Loucy (cell line): ENCODE results near the gene TMEM19.

Experiments used
- H2AFZ ChIP-seq: fragments of 200-600 bp; sonication (generic); 2 replicates; pipeline ENCODE4 v1.6.0; 2016; ENCODE audit warnings: antibody characterized with exemption, mild to moderate bottlenecking, low read length, moderate library complexity
- H3F3A ChIP-seq: fragments of 200-600 bp; 2 replicates; pipeline ENCODE4 v1.6.0; 2016; ENCODE audit warnings: antibody characterized with exemption, low read depth, mild to moderate bottlenecking
- H3K27me3 ChIP-seq: fragments of 200-600 bp; sonication (generic); 2 replicates; pipeline ENCODE4 v1.6.1; 2014; ENCODE audit warnings: low read length, mild to moderate bottlenecking; ENCODE audit not compliant: insufficient read depth, poor library complexity, severe bottlenecking
- H3K36me3 ChIP-seq: fragments of 200-600 bp; sonication (generic); 2 replicates; pipeline ENCODE4 v1.6.1; 2016; ENCODE audit warnings: low read length; ENCODE audit not compliant: insufficient read depth
- H3K4me1 ChIP-seq: fragments of 200-600 bp; sonication (generic); 2 replicates; pipeline ENCODE4 v1.5.1; 2014; ENCODE audit warnings: low read length, mild to moderate bottlenecking; ENCODE audit not compliant: insufficient read depth, poor library complexity, severe bottlenecking
- H3K4me2 ChIP-seq: fragments of 200-600 bp; sonication (generic); 2 replicates; pipeline ENCODE4 v1.6.0; 2014; ENCODE audit warnings: antibody characterized with exemption, low read length, low read depth, mild to moderate bottlenecking; ENCODE audit not compliant: poor library complexity, severe bottlenecking
- H3K4me3 ChIP-seq: fragments of 200-600 bp; sonication (generic); 2 replicates; pipeline ENCODE4 v1.5.1; 2014; ENCODE audit warnings: low read length, mild to moderate bottlenecking, mixed read lengths; ENCODE audit not compliant: poor library complexity, severe bottlenecking
- H3K79me2 ChIP-seq: fragments of 200-600 bp; sonication (generic); 2 replicates; pipeline ENCODE4 v1.6.1; 2014; ENCODE audit warnings: low read length; ENCODE audit not compliant: insufficient read depth
- H3K9ac ChIP-seq: fragments of 200-600 bp; sonication (generic); 2 replicates; pipeline ENCODE4 v1.6.0; 2014; ENCODE audit warnings: mild to moderate bottlenecking, low read depth, low read length, moderate library complexity; ENCODE audit not compliant: poor library complexity, severe bottlenecking
- H3K9me2 ChIP-seq: fragments of 200-600 bp; sonication (generic); replicated peaks from 2 replicates; pipeline ENCODE4 v1.6.1; 2016; ENCODE audit warnings: low read depth, low read length, mixed read lengths
- H3K9me3 ChIP-seq: fragments of 200-600 bp; sonication (generic); 2 replicates; pipeline ENCODE4 v1.6.1; 2014; ENCODE audit warnings: mild to moderate bottlenecking, antibody characterized with exemption, low read length, low read depth; ENCODE audit not compliant: insufficient read depth
- H4K20me1 ChIP-seq: fragments of 200-600 bp; sonication (generic); 2 replicates; pipeline ENCODE4 v1.6.0; 2014; ENCODE audit warnings: antibody characterized with exemption, low read length, mild to moderate bottlenecking; ENCODE audit not compliant: insufficient read depth, poor library complexity, severe bottlenecking
- EZH2phosphoT487 ChIP-seq: fragments of 200-600 bp; IDR thresholded peaks from 2 replicates; pipeline ENCODE4 v1.6.1; 2018; ENCODE audit warnings: antibody characterized with exemption, mild to moderate bottlenecking, moderate library complexity, borderline replicate concordance
- TF ChIP-seq, protein P1 (sequence below): fragments of 200-600 bp; sonication (generic); conservative IDR thresholded peaks from 2 replicates; pipeline ENCODE4 v1.5.1; 2014; ENCODE audit warnings: mild to moderate bottlenecking, antibody characterized with exemption, low read length

Gene TMEM19

GRCh38 chr12:71731439-71732356, 45.8 kb downstream of the TMEM19 start:
- no peaks in the 10 kb centered on the region for H3K36me3 ChIP-seq
- no peaks in the 10 kb centered on the region for H4K20me1 ChIP-seq
- TF ChIP-seq, protein P1, sequence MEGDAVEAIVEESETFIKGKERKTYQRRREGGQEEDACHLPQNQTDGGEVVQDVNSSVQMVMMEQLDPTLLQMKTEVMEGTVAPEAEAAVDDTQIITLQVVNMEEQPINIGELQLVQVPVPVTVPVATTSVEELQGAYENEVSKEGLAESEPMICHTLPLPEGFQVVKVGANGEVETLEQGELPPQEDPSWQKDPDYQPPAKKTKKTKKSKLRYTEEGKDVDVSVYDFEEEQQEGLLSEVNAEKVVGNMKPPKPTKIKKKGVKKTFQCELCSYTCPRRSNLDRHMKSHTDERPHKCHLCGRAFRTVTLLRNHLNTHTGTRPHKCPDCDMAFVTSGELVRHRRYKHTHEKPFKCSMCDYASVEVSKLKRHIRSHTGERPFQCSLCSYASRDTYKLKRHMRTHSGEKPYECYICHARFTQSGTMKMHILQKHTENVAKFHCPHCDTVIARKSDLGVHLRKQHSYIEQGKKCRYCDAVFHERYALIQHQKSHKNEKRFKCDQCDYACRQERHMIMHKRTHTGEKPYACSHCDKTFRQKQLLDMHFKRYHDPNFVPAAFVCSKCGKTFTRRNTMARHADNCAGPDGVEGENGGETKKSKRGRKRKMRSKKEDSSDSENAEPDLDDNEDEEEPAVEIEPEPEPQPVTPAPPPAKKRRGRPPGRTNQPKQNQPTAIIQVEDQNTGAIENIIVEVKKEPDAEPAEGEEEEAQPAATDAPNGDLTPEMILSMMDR, result peak; percentile 34
- no peak for TF ChIP-seq EZH2phosphoT487
- no peaks in the 10 kb centered on the region for H3K27me3 ChIP-seq
- no peaks in the 10 kb centered on the region for H3K9me2 ChIP-seq
- H3K79me2 ChIP-seq, result no peaks in the 10 kb centered on the region
- no peak overlapping the region for H3K9ac ChIP-seq
- H3K4me1 ChIP-seq, result no peaks in the 10 kb centered on the region
- H3K9me3 ChIP-seq, result no peaks in the 10 kb centered on the region
- H3K4me3 ChIP-seq, result no peak overlapping the region
- H3K4me2 ChIP-seq, result no peak overlapping the region
- H3F3A ChIP-seq, result no peaks in the 10 kb centered on the region
- H2AFZ ChIP-seq, result peak overlapping the region; percentile 25; the same call in 1 of the 2 replicates

GRCh38 chr12:71732357-71732712, 46.5 kb downstream of the TMEM19 start:
- H3K9me3 ChIP-seq, result no peaks in the 10 kb centered on the region
- no peak overlapping the region for H3K9ac ChIP-seq
- no peaks in the 10 kb centered on the region for H3F3A ChIP-seq
- no peaks in the 10 kb centered on the region for H4K20me1 ChIP-seq
- no peaks in the 10 kb centered on the region for H3K9me2 ChIP-seq
- TF ChIP-seq, protein P1, result no peak
- no peak for TF ChIP-seq EZH2phosphoT487
- no peaks in the 10 kb centered on the region for H3K4me1 ChIP-seq
- no peak overlapping the region for H3K4me3 ChIP-seq
- no peaks in the 10 kb centered on the region for H3K79me2 ChIP-seq
- H3K4me2 ChIP-seq, result no peak overlapping the region
- H3K27me3 ChIP-seq, result no peaks in the 10 kb centered on the region
- H2AFZ ChIP-seq, result no peak overlapping the region
- H3K36me3 ChIP-seq, result no peaks in the 10 kb centered on the region

- no peak overlapping the region for H3K4me3 ChIP-seq
- H3K9me3 ChIP-seq, result no peaks in the 10 kb centered on the region
- no peaks in the 10 kb centered on the region for H3K4me1 ChIP-seq
- H3K79me2 ChIP-seq, result no peaks in the 10 kb centered on the region
- no peaks in the 10 kb centered on the region for H3K36me3 ChIP-seq
- H2AFZ ChIP-seq, result no peak overlapping the region
- no peak overlapping the region for H3K4me2 ChIP-seq
- H3F3A ChIP-seq, result no peaks in the 10 kb centered on the region
- TF ChIP-seq EZH2phosphoT487, result no peak
- TF ChIP-seq, protein P1, result no peak
- no peaks in the 10 kb centered on the region for H3K9me2 ChIP-seq
- H3K9ac ChIP-seq, result no peak overlapping the region
- no peaks in the 10 kb centered on the region for H4K20me1 ChIP-seq
- H3K27me3 ChIP-seq, result no peaks in the 10 kb centered on the region
Observed at GRCh38 chr12:71737197-71737596, 51.3 kb downstream of the TMEM19 start.
